GM12865 (cell line): ENCODE measurements around the gene CERS6.

Experiments
- DNase-seq: peaks from one replicate; pipeline ENCODE4 v3.0.0; 2010; ENCODE audit warnings: low read depth
- H3K4me3 ChIP-seq: 2 replicates; pipeline ENCODE4 v1.5.1; 2011; ENCODE audit warnings: mild to moderate bottlenecking, low read depth, low read length, control low read depth
- CTCF ChIP-seq: IDR thresholded peaks from 2 replicates; pipeline ENCODE4 v1.5.1; 2011; ENCODE audit warnings: low read length, control low read depth, low read depth, inconsistent platforms; ENCODE audit not compliant: insufficient read depth; ENCODE audit errors: missing control alignments

Gene CERS6

GRCh38 chr2:168475636-168476035 is 19.6 kb downstream of the CERS6 start:
- no peak for DNase-seq
- no peak overlapping the region for H3K4me3 ChIP-seq
- no peak for TF ChIP-seq CTCF

DNA sequence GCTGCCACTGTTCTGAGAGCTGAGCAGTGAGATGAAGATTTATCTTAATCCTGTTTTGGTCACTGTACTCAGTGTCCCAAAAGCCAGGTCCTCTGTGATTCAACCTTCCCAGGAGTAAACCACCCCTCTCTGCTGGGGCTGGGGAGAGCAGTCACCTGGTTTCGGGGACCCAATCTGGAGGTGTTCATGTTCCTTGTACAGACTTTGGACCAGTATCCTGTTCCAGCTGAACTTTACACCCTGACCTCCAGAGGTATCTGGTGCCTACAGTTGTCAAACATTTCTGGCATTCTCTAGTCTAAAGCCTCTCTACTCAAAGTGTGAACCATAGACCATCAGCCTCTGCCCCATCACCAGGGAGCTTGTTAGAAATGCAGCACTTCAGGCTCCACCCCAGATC is 22.1 kb downstream of the CERS6 start:
- no peak overlapping the region for H3K4me3 ChIP-seq
- DNase-seq = no peak
- TF ChIP-seq CTCF = no peak

DNA sequence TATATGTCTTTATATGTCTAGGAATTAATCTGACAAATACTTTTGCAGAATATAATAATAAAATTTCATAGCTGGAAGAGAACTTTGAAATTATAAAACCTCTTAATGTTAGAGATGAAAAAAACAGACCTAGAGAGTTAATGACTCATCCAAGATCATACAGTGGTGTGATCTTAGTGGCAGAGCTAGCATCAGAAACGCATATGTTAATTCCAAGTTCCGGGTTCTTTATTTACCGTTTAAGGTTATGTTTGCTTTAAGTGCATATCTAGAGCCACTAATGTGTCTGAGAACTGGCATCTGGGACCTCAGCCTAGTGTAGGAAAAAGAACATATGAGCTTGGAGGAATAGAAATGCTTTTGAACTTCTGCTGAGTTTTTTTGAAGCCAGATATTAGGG is 24.3 kb downstream of the CERS6 start:
- H3K4me3 ChIP-seq = no peak overlapping the region
- TF ChIP-seq CTCF = no peak
- no peak for DNase-seq

DNA sequence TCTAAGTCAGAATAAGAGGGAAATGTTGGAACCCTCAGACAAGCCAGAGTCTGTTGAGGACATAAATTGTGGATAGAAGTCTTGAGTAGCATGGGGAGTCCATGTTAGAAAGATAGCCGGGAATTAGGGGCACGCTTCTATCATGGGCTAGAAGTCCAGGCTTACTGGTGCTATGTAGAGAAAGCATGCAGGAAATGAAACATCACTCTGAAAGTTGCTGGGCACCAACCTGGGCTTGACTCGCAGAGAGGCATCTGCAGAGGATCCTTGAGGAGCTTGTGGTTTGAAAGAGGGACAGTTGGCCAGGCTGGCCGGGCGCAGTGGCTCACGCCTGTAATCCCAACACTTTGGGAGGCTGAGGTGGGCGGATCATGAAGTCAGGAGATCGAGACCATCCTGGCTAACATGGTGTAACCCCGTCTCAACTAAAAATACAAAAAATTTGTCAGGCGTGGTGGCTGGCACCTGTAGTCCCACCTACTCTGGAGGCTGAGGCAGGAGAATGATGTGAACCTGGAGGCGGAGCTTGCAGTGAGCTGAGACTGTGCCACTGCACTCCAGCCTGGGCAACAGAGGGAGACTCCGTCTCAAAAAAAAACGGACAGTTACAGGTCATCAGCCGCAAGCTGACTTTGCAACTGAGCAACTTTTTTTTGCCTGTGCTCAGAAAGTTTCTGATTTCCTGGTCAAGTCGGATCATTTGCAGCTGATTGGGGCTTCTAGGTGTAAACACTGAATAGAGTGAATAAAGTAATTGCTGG is 24.9 kb downstream of the CERS6 start:
- TF ChIP-seq CTCF = no peak
- H3K4me3 ChIP-seq = no peak overlapping the region
- no peak for DNase-seq

GRCh38 chr2:168482269-168482668 is 26.2 kb downstream of the CERS6 start:
- no peak for TF ChIP-seq CTCF
- H3K4me3 ChIP-seq = no peak overlapping the region
- no peak for DNase-seq

DNA sequence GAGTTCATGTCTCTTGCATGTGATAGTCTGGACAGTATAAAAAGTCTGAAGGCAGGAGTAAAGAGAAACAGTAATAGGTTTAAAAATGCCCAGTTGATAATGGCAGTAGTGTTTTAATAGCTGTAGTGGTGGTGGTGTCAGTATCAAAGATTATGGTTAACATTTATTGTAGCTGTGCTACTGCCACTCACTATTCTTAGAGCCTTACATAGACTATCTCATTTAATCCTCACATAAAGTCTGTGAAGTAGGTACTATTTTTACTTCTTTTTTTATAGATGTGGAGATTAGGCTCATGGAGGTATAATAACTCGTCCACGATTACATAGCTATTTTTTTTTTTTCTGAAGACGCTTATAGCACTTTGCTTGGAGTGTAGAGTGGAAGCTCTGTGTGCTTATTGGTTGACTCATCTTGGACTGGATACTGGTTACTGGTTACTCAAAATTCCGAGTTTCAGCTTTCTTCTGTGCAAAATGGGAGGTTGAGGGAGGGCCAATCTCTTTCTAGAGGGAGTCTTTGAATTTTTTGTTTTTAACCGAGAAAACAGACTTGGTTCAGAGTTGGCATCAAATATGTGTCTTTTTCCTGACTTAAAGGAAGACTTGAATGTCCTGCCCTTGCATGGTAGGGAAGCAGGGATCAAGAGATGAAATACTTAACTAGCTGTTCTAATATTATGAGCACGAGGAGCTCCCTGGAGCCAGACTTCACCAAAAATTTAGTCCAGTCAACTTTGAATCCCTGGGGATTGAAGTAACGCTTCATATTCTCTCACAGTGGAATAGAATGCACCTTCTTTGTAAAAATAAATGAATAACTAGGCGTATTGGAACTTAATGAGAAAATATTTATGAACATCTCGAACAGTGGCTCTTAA is 27.1 kb downstream of the CERS6 start:
- no peak for TF ChIP-seq CTCF

More for the DNA sequence above, 27.1 kb downstream of the CERS6 start:
- H3K4me3 ChIP-seq = no peak overlapping the region
- no peak for DNase-seq
